HG02588 (cell line): ENCODE results near the gene TOMM70.
A peak's percentile ranks its signal among the peaks of the same experiment; 100 is the strongest.

ENCODE experiments used
- ATAC-seq: cut with Tn5 transposase; IDR thresholded peaks from one replicate; pipeline ENCODE4 v1.9.1; 2021; ENCODE audit warnings: mild to moderate bottlenecking, moderate library complexity; ENCODE audit not compliant: unreplicated experiment

The TOMM70 gene

DNA sequence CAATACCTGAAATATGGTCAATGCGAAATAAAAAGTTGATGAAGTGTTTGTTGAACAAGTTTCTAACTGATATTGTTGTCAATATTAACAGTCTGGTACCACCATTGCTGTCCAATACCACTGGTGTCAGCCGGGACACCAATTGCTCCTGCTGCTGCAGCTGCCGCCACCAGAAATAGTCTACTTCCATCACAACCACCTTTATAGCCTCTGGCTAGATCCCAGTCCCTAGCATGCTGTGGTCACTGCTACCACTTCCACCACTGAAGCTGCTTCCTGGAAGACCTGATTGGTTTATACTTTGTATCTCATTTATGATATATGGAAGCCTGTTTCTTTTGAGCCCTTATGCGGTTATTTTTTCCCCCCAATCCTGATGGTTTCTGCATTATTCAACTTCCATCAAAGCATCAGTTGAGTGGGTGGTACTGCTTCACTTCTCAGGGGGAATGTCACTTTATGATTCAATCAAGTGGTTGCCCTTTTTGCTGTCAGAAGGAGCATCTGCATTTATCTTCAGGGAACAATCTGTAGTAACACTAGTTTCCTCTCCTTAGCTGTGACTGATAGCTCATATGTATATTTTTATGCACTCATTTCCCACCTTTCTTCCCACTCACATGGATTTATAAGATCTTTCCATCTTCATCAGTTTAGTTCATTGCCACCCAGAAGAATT is 12.2 kb upstream of the TOMM70 start:
- ATAC-seq = no peak

- ATAC-seq = no peak
Measured at GRCh38 chr3:100411091-100411982, 10.4 kb upstream of the TOMM70 start.

GRCh38 chr3:100407977-100408532 is 7.2 kb upstream of the TOMM70 start:
- no peak for ATAC-seq

DNA sequence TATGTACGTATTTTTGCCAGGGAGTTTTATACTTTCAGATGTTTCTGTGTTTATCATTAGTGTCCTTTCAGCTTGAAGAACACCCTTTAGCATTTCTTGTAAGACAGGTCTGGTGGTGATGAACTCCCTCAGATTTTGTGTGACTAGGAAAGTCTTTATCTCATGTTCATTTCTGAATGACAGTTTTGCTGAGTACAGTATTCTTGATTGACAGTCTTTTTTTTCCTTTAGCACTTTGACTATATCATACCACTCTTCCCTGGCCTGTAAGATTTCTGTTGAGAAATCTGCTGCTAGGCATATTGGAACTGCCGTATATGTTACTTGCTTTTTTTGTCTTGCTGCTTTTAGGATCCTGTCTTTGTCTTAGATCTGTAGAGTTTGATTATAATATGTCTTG is 6.3 kb upstream of the TOMM70 start:
- ATAC-seq = no peak

GRCh38 chr3:100404250-100404548 is 3.3 kb upstream of the TOMM70 start:
- ATAC-seq = no peak

DNA sequence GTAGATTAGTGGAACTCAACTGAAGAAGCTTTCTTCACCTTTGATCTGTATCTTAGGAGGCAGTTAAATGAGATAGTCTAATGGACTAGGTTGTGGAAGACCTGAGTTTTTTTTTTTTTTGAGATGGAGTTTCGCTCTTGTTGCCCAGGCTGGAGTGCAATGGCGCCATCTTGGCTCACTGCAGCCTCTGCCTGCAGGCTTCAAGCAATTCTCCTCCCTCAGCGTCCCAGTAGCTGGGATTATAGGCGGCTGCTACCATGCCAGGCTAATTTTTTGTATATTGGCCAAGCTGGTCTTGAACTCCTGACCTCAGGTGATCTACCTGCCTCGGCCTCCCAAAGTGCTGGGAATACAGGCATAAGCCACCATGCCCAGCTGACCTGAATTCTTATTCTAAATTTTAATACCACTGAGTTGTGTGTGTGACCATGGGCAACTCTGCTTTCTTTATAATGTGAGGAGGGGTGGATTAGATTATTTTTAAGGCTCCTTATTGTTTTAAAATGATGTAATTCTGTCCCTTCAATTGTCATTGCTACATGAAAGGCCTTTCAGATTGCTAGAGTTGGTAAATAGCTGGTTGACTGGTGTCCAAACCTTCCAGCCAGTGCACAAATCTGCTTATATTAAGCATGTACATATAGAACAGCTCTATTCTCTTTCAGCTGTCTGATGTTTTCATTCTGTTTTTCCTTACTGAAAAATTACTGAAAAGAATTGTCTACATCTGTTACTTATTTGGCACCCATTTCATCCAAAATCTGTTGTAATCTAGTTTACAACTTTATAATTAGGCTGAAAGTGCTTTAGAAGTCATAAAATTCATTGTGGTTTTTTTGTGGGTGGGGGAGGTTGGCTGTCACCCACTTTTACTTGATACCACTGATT is 2.7 kb upstream of the TOMM70 start:
- ATAC-seq = no peak

GRCh38 chr3:100402891-100403290 is 2.0 kb upstream of the TOMM70 start:
- no peak for ATAC-seq

- ATAC-seq = no peak
Measured at GRCh38 chr3:100402256-100402655, 1.4 kb upstream of the TOMM70 start.

- peak; percentile 6 for ATAC-seq
Measured at GRCh38 chr3:100401674-100402041, 769 bp upstream of the TOMM70 start.

DNA sequence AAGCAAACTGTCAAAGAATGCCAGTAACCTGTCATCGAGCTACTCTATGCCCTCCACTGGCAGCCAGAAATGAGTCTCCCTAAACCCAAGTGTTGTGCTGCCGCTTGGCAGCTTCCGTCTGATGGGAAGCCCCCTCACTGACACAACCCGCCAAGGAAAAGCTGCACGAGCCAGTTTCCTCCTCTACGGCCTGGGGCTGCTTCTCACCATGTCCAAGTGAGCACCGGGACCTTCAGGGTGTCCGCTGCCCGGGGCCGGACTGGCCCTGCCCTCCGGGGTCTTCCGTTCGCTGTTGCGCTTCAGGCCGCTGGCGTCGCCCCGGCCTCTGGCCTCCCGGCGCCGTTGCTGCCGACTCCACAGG is 490 bp downstream of the TOMM70 start:
- ATAC-seq = peak; percentile 15

DNA sequence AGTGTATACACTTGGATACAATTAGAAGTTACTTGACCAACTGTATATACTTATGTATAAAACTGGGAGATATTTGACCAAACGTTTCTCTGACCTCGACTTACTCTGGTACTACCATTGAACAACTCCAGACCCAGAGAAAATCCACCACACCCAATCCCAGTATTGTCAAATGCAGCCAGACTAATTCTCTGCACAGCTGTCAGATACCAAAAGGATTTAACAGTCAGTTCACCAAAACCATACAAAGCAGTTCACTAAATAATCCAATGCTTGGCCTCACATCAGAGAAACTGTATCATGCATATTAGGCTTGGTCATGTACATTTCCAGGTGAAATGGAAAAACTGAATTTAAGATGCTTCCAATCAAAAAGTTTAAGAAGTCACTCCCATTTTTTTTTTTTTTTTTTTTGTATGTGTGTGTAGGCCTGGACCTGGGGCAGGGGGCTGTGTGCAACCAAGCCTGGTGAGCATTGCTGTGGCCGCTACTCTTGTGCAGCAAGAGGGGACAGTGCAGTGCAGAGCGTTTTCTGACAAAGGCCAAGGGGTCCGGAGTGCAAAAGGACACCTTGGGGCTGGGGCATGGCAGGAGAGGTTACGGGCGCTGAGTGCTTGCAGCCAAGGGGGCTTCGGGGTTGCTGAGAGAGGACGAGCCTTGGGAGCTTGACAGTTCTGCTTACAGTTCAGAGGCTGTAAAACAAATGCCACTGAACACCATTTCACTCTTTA is 1.4 kb downstream of the TOMM70 start:
- ATAC-seq = no peak

- no peak for ATAC-seq
Measured at GRCh38 chr3:100396967-100397366, 3.9 kb downstream of the TOMM70 start.

DNA sequence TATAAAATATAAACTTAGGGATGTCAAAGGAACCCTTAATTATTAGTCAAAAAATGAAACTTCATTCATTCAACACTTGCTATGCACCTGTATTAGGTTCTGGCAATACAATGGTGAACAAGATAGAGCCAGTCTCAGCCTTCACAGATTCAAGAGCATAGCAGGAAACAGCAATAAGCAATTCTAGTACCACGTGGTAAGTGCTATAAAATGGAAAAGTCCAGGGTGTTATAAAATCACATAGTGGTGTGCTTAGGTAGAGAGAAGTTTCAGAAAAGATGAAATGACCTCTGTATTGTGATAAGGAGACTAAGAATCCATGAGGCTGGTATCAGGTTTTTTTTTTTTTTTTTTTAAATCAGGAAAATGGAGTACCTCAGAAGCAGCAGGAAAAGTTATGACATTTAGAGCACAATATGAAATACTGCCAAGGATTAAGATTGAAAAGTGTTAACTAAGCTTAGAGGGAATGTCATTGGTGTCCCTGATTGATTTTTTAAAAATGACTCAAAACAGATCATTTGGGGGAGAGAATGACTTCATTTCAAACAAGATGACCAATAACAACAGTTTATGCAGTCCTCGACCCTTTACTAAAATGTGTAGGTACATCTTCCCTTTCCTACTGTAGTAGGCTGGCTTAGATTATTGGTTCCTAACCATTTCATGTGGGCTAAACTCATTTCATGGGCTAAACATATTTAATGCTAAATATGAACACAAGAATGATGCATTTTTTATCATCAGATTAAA is 5.0 kb downstream of the TOMM70 start:
- ATAC-seq = no peak

GRCh38 chr3:100389025-100389424 is 11.9 kb downstream of the TOMM70 start:
- ATAC-seq = no peak

DNA sequence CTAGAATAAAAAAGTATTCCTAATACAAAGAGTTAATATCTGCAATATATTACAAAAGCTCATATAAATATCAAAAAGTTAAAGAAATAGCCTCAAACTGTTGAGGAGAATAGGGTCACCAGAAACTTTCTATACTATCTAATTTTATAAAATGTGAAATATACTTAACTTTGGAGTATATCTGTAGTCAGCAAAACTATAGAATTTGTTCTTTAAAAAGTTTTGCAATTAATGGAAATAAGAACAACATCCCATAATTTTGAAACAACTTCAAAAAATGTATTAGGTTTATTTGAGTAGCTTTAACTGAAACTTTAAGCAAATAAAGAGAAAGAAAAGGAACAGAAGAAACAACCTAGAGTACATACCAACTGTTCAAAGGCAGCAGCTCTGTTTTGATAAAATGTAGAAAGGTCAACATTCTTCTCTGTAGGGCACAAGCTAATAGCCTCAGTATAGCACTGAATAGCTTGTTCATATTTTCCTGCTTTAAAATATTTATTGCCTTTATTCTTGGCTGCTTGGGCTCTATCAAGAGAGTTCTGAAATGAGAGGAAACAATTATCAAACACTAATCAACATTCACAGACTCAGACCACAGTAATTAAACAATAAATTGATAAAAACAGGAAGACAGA is 14.3 kb downstream of the TOMM70 start:
- ATAC-seq = no peak

DNA sequence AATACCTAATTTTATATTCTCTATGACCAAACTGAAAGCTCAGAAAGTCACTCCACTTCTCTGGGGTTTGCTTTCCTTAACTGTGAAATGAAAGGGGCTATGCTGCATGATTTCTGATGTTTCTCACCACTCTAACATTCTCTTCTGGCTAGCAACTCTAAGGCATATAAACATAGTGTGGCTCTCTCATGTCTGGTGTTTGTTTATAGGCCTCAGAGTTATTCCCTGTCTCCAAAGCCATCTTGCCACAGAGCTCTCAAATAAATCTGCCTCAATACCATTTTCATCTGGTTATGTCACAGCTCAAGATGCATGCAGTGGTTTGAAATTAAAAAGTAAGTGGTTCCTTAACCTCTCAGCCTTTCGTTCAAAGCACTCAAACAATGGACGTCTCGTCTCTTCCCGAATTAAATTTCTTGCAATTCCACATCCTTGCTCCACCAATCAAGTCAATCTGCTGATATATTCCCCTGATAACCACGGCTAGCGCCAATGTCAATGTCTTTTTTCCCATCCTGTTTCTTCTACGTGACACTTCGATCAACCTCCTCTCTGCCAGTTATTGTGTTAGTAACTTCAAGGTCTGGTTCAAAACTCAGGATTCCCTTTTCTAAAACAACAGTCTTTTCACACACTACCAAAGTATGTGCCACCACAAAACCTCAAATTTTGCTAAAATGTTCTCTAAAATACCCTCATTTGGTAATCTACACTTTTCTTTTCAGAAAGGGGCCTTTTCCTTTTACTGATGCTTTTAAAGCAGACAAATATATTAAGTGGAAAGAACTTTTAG is 16.0 kb downstream of the TOMM70 start:
- ATAC-seq = no peak

DNA sequence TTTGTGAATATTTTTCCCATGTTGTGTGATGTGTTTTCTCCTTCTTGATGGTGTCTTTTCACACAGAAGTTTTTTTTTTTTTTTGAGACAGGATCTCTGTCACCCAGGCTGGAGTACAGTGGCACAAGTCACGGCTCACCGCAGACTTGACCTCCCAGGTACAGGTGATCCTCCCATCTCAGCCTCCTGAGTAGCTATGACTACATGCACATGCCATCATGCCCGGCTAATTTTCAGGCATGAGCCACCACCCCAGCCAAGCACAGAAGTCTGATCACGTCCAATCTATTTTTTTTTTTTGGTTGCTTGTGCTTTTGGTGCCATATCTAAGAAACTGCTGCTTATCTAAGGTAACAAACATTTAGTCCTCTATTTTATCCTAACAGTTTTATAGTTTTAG is 24.6 kb downstream of the TOMM70 start:
- no peak for ATAC-seq

- ATAC-seq = no peak
Measured at GRCh38 chr3:100374521-100374920, 26.4 kb downstream of the TOMM70 start.

DNA sequence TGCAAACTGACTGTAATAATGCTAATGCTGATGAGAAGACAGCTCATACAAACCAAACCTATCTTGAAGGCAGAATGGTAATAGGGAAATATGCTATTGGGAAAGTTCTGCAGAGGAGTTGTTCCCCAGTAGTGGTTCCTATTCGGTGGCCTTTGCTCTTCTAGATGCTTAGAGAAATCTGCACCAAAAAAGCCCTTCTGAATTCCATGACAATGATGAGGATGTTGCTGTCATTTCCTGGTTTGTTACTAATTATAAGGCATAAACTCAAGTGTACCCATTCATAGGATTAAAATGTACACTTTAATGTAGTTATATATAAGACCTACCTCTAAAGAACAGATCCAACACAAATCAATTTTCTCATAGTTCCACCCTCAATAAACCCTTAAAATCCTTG is 30.1 kb downstream of the TOMM70 start:
- ATAC-seq = no peak
